Suprapubic skin (tissue), 3 donors: Measurements from ENCODE around the gene GPN3.

Experiments used
- EP300 ChIP-seq: sonication (generic); formaldehyde crosslinking; IDR thresholded peaks from one replicate; pipeline ENCODE4 v1.6.1; 2017; ENCODE audit warnings: antibody characterized with exemption
- TF ChIP-seq, protein P1 (sequence below), 2 donors: fragments of 200-600 bp in 1 of 2; fragments of 450-650 bp in 1 of 2; sonication (generic) in 1 of 2; IDR thresholded peaks; one replicate each; pipeline ENCODE4 v1.5.1; 2016 to 2019; ENCODE audit warnings: antibody characterized with exemption in 2 of 2, mild to moderate bottlenecking in 1 of 2, moderate library complexity in 1 of 2

DNA sequence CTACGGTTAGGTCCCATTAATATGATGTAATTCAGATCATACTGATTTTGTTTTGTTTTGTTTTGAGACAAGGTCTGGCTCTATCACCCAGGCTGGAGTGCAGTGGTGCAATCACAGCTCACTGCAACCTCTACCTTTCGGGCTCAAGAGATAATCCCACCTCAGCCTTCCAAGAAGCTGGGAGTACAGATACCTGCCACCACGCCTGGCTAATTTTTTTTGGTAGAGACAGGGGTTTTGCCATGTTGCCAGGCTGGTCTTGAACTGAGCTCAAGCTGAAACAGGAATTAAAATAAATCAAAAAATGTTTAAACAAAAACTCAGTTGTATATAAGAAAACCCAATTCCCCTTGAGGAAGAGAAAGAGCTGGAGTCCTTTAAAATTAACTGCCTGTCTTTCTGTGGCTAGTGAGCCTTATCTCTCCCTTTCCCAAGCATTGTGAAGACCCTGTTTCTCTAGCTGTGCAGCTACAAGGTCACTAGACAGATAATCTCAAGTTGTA is 46.8 kb downstream of the GPN3 start:
- TF ChIP-seq, protein P1, sequence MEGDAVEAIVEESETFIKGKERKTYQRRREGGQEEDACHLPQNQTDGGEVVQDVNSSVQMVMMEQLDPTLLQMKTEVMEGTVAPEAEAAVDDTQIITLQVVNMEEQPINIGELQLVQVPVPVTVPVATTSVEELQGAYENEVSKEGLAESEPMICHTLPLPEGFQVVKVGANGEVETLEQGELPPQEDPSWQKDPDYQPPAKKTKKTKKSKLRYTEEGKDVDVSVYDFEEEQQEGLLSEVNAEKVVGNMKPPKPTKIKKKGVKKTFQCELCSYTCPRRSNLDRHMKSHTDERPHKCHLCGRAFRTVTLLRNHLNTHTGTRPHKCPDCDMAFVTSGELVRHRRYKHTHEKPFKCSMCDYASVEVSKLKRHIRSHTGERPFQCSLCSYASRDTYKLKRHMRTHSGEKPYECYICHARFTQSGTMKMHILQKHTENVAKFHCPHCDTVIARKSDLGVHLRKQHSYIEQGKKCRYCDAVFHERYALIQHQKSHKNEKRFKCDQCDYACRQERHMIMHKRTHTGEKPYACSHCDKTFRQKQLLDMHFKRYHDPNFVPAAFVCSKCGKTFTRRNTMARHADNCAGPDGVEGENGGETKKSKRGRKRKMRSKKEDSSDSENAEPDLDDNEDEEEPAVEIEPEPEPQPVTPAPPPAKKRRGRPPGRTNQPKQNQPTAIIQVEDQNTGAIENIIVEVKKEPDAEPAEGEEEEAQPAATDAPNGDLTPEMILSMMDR (IDR thresholded peaks at IDR 0.05) = no peak
- no peak for TF ChIP-seq EP300
